ENCODE measurements around the gene AAGAB. TPM values are rescaled to one million over a fixed set of nuclear protein-coding genes. Genes with fewer than 3 reads are reported as not detected.

AAGAB gene
- total RNA-seq, 2 donors from 2014 or later = 51.7 to 65.0 TPM

- DNase-seq (no peak), ATAC-seq (replicated peaks in 1 of 2) (no peak)
- H3K4me1 Mint-ChIP-seq (ENCODE audit: low read depth) = peaks cover 57% of the 10 kb centered on the region
- H3K27me3 Mint-ChIP-seq (ENCODE audit: low read depth) = no peaks in the 10 kb centered on the region
- H3K36me3 Mint-ChIP-seq (ENCODE audit: insufficient read depth in 2 of 2) = peaks cover 2 to 28% of the 10 kb centered on the region in 2 donors
- no peak overlapping the region for H3K27ac Mint-ChIP-seq
- H3K4me3 Mint-ChIP-seq = no peak overlapping the region
- H3K9me3 Mint-ChIP-seq = peaks cover 0 to 3% of the 10 kb centered on the region in 2 donors
Measured at GRCh38 chr15:67244971-67245478, 9.4 kb downstream of the AAGAB start.

- peak overlapping the region in 1 of 2 donors; percentile 56 for H3K4me3 Mint-ChIP-seq
- peaks cover 46% of the 10 kb centered on the region for H3K4me1 Mint-ChIP-seq (ENCODE audit: low read depth)
- H3K27ac Mint-ChIP-seq = peak overlapping the region; percentile 74
- no peaks in the 10 kb centered on the region for H3K27me3 Mint-ChIP-seq (ENCODE audit: low read depth)
- peaks cover 2 to 24% of the 10 kb centered on the region in 2 donors for H3K36me3 Mint-ChIP-seq (ENCODE audit: insufficient read depth in 2 of 2)
- peaks cover 0 to 3% of the 10 kb centered on the region in 2 donors for H3K9me3 Mint-ChIP-seq
- ATAC-seq (replicated peaks in 1 of 2) (no peak), DNase-seq (no peak)
Measured at GRCh38 chr15:67242708-67243111, 11.8 kb downstream of the AAGAB start.

- no peaks in the 10 kb centered on the region for H3K27me3 Mint-ChIP-seq (ENCODE audit: low read depth)
- H3K4me3 Mint-ChIP-seq = peak overlapping the region; percentile 60 to 82
- ATAC-seq (replicated peaks in 1 of 2) (peak; percentile 88 to 89), DNase-seq (peak; percentile 54 to 62)
- no peaks in the 10 kb centered on the region for H3K9me3 Mint-ChIP-seq
- H3K27ac Mint-ChIP-seq = peak overlapping the region; percentile 93
- H3K4me1 Mint-ChIP-seq (ENCODE audit: low read depth) = peaks cover 41% of the 10 kb centered on the region
- H3K36me3 Mint-ChIP-seq (ENCODE audit: insufficient read depth in 2 of 2) = peaks cover 0 to 16% of the 10 kb centered on the region in 2 donors
Measured at GRCh38 chr15:67241132-67241855, 13.2 kb downstream of the AAGAB start.

- peak in 1 of 2 donors; percentile 14 for ATAC-seq (replicated peaks in 1 of 2)
- H3K4me3 Mint-ChIP-seq = peak overlapping the region; percentile 60 to 82
- DNase-seq = peak in 1 of 2 donors; percentile 11
- H3K4me1 Mint-ChIP-seq (ENCODE audit: low read depth) = peaks cover 41% of the 10 kb centered on the region
- peaks cover 0 to 11% of the 10 kb centered on the region in 2 donors for H3K36me3 Mint-ChIP-seq (ENCODE audit: insufficient read depth in 2 of 2)
- no peaks in the 10 kb centered on the region for H3K27me3 Mint-ChIP-seq (ENCODE audit: low read depth)
- no peaks in the 10 kb centered on the region for H3K9me3 Mint-ChIP-seq
- H3K27ac Mint-ChIP-seq = peak overlapping the region; percentile 93
Measured at GRCh38 chr15:67240235-67241131, 14.0 kb downstream of the AAGAB start.

GRCh38 chr15:67232591-67232990, 21.9 kb downstream of the AAGAB start:
- Mint-ChIP-seq H3K27me3 (ENCODE audit: low read depth) (no peaks in the 10 kb centered on the region), H3K9me3 (no peaks in the 10 kb centered on the region), H3K27ac (no peak overlapping the region), H3K4me1 (ENCODE audit: low read depth) (peaks cover 8% of the 10 kb centered on the region), H3K36me3 (ENCODE audit: insufficient read depth in 2 of 2) (peaks cover 22 to 38% of the 10 kb centered on the region in 2 donors), H3K4me3 (no peak overlapping the region)
- no peak for ATAC-seq (replicated peaks in 1 of 2)
- no peak for DNase-seq

GRCh38 chr15:67230504-67230903, 24.0 kb downstream of the AAGAB start:
- Mint-ChIP-seq H3K4me1 (ENCODE audit: low read depth) (peaks cover 8% of the 10 kb centered on the region), H3K36me3 (ENCODE audit: insufficient read depth in 2 of 2) (peaks cover 22 to 38% of the 10 kb centered on the region in 2 donors), H3K4me3 (no peak overlapping the region), H3K27me3 (ENCODE audit: low read depth) (no peaks in the 10 kb centered on the region), H3K9me3 (no peaks in the 10 kb centered on the region), H3K27ac (no peak overlapping the region)
- DNase-seq = no peak
- ATAC-seq (replicated peaks in 1 of 2) = no peak

GRCh38 chr15:67228286-67228685, 26.2 kb downstream of the AAGAB start:
- DNase-seq = no peak
- no peak overlapping the region for H3K27ac Mint-ChIP-seq
- peaks cover 20 to 25% of the 10 kb centered on the region in 2 donors for H3K36me3 Mint-ChIP-seq (ENCODE audit: insufficient read depth in 2 of 2)
- H3K4me1 Mint-ChIP-seq (ENCODE audit: low read depth) = peaks cover 8% of the 10 kb centered on the region
- H3K27me3 Mint-ChIP-seq (ENCODE audit: low read depth) = no peaks in the 10 kb centered on the region
- H3K4me3 Mint-ChIP-seq = no peak overlapping the region
- no peaks in the 10 kb centered on the region for H3K9me3 Mint-ChIP-seq
- no peak for ATAC-seq (replicated peaks in 1 of 2)

- H3K4me3 Mint-ChIP-seq = no peak overlapping the region
- peaks cover 8% of the 10 kb centered on the region for H3K4me1 Mint-ChIP-seq (ENCODE audit: low read depth)
- ATAC-seq (replicated peaks in 1 of 2) (no peak), DNase-seq (no peak)
- no peaks in the 10 kb centered on the region for H3K9me3 Mint-ChIP-seq
- peaks cover 20 to 21% of the 10 kb centered on the region in 2 donors for H3K36me3 Mint-ChIP-seq (ENCODE audit: insufficient read depth in 2 of 2)
- H3K27ac Mint-ChIP-seq = no peak overlapping the region
- H3K27me3 Mint-ChIP-seq (ENCODE audit: low read depth) = no peaks in the 10 kb centered on the region
Measured at GRCh38 chr15:67227846-67228245, 26.6 kb downstream of the AAGAB start.

GRCh38 chr15:67227431-67227830, 27.0 kb downstream of the AAGAB start:
- H3K36me3 Mint-ChIP-seq (ENCODE audit: insufficient read depth in 2 of 2) = peaks cover 18% of the 10 kb centered on the region in 2 donors
- no peak overlapping the region for H3K27ac Mint-ChIP-seq
- ATAC-seq (replicated peaks in 1 of 2) = no peak
- H3K4me1 Mint-ChIP-seq (ENCODE audit: low read depth) = peaks cover 8% of the 10 kb centered on the region
- H3K27me3 Mint-ChIP-seq (ENCODE audit: low read depth) = no peaks in the 10 kb centered on the region
- no peak overlapping the region for H3K4me3 Mint-ChIP-seq
- no peak for DNase-seq
- H3K9me3 Mint-ChIP-seq = no peaks in the 10 kb centered on the region

GRCh38 chr15:67225336-67225735, 29.1 kb downstream of the AAGAB start:
- no peak overlapping the region for H3K4me3 Mint-ChIP-seq
- no peaks in the 10 kb centered on the region for H3K9me3 Mint-ChIP-seq
- DNase-seq (no peak), ATAC-seq (replicated peaks in 1 of 2) (no peak)
- no peak overlapping the region for H3K27ac Mint-ChIP-seq
- H3K27me3 Mint-ChIP-seq (ENCODE audit: low read depth) = no peaks in the 10 kb centered on the region
- peaks cover 4 to 9% of the 10 kb centered on the region in 2 donors for H3K36me3 Mint-ChIP-seq (ENCODE audit: insufficient read depth in 2 of 2)
- H3K4me1 Mint-ChIP-seq (ENCODE audit: low read depth) = peaks cover 8% of the 10 kb centered on the region

- peaks cover 8% of the 10 kb centered on the region for H3K4me1 Mint-ChIP-seq (ENCODE audit: low read depth)
- ATAC-seq (replicated peaks in 1 of 2) = no peak
- H3K27ac Mint-ChIP-seq = no peak overlapping the region
- no peak for DNase-seq
- H3K27me3 Mint-ChIP-seq (ENCODE audit: low read depth) = no peaks in the 10 kb centered on the region
- peaks cover 4 to 5% of the 10 kb centered on the region in 2 donors for H3K36me3 Mint-ChIP-seq (ENCODE audit: insufficient read depth in 2 of 2)
- H3K4me3 Mint-ChIP-seq = no peak overlapping the region
- H3K9me3 Mint-ChIP-seq = no peaks in the 10 kb centered on the region
Measured at GRCh38 chr15:67224889-67225288, 29.6 kb downstream of the AAGAB start.

- ATAC-seq (replicated peaks in 1 of 2) = no peak
- no peaks in the 10 kb centered on the region for H3K27me3 Mint-ChIP-seq (ENCODE audit: low read depth)
Measured at GRCh38 chr15:67219288-67219687, 35.2 kb downstream of the AAGAB start.

GRCh38 chr15:67218428-67218827, 36.0 kb downstream of the AAGAB start:
- ATAC-seq (replicated peaks in 1 of 2) (peak in 1 of 2 donors; percentile 21), DNase-seq (no peak)
- Mint-ChIP-seq H3K4me3 (no peak overlapping the region), H3K27ac (peak overlapping the region; percentile 23), H3K36me3 (ENCODE audit: insufficient read depth in 2 of 2) (peaks cover 4 to 15% of the 10 kb centered on the region in 2 donors), H3K9me3 (no peaks in the 10 kb centered on the region), H3K4me1 (ENCODE audit: low read depth) (peaks cover 8% of the 10 kb centered on the region), H3K27me3 (ENCODE audit: low read depth) (no peaks in the 10 kb centered on the region)

More at GRCh38 chr15:67219288-67219687, 35.2 kb downstream of the AAGAB start:
- Mint-ChIP-seq H3K36me3 (ENCODE audit: insufficient read depth in 2 of 2) (peaks cover 4 to 15% of the 10 kb centered on the region in 2 donors), H3K9me3 (no peaks in the 10 kb centered on the region), H3K4me3 (no peak overlapping the region), H3K4me1 (ENCODE audit: low read depth) (peaks cover 8% of the 10 kb centered on the region), H3K27ac (no peak overlapping the region)
- no peak for DNase-seq

All from activated T-cell treated with anti-CD3 and anti-CD28 coated beads, Interleukin-2, amount 50 U/mL, for 72 hours (primary cell).